GM12875 (cell line): ENCODE measurements around the gene ARHGEF39.

ENCODE experiments used
- H3K4me3 ChIP-seq: one replicate; pipeline ENCODE4 v1.5.1; 2011; ENCODE audit warnings: low read depth, low read length, control low read depth
- TF ChIP-seq, protein P1 (sequence below): IDR thresholded peaks from 2 replicates; pipeline ENCODE4 v1.5.1; 2011; ENCODE audit warnings: low read depth, mild to moderate bottlenecking, control low read depth, inconsistent platforms, low read length, moderate library complexity, borderline replicate concordance; ENCODE audit not compliant: insufficient read depth

ARHGEF39 gene

DNA sequence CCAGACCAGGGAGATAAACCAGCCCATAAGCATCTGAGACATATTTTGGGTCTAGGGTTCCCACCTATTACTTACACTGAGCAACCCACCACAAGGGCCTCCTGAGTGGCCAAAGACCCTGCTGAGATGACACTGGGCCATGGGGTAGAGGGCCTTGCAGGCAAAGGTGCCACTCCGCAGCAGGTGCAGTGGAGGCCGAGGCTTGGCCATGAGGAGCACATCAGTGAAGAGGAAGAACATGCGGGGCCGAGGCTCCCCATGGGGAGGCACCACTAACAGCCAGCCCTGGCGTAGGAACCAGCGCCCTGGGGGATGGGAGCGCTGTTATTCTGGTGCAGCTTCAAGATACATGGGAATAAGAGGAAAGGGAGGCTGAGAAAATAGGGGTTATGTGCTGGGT lies 2.6 kb downstream of the ARHGEF39 start:
- H3K4me3 ChIP-seq, result no peak overlapping the region

DNA sequence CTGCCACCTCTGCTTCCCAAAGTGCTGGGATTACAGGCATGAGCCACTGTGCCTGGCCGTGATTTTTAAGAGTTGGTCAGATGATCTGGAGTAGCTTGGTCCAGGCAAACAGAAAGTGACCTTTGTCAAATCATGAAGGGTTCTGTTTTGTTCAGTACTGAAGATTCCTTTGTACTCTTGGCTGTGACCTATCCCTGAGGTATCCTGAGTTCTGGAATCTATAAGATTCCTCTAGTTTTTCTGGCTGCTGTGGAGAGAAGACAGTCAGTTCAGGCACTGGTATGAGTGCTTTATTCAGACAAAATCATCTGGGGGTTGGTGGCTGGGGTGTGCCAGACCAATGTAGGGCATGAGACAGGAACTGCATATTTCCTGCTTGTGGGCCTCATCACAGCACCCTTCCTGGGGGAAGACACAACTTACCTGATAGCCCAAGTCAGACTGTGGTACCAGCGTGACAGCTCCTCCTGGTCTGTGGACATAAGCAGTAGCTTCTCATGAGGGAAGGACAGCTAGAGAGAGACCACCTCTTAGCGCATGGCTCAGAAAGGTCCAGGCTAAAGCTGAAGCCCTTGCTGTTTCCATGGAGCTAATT lies 3.1 kb downstream of the ARHGEF39 start:
- no peak overlapping the region for H3K4me3 ChIP-seq
- TF ChIP-seq, protein P1, sequence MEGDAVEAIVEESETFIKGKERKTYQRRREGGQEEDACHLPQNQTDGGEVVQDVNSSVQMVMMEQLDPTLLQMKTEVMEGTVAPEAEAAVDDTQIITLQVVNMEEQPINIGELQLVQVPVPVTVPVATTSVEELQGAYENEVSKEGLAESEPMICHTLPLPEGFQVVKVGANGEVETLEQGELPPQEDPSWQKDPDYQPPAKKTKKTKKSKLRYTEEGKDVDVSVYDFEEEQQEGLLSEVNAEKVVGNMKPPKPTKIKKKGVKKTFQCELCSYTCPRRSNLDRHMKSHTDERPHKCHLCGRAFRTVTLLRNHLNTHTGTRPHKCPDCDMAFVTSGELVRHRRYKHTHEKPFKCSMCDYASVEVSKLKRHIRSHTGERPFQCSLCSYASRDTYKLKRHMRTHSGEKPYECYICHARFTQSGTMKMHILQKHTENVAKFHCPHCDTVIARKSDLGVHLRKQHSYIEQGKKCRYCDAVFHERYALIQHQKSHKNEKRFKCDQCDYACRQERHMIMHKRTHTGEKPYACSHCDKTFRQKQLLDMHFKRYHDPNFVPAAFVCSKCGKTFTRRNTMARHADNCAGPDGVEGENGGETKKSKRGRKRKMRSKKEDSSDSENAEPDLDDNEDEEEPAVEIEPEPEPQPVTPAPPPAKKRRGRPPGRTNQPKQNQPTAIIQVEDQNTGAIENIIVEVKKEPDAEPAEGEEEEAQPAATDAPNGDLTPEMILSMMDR, result no peak

More for the DNA sequence above, 2.6 kb downstream of the ARHGEF39 start:
- TF ChIP-seq, protein P1, result no peak

DNA sequence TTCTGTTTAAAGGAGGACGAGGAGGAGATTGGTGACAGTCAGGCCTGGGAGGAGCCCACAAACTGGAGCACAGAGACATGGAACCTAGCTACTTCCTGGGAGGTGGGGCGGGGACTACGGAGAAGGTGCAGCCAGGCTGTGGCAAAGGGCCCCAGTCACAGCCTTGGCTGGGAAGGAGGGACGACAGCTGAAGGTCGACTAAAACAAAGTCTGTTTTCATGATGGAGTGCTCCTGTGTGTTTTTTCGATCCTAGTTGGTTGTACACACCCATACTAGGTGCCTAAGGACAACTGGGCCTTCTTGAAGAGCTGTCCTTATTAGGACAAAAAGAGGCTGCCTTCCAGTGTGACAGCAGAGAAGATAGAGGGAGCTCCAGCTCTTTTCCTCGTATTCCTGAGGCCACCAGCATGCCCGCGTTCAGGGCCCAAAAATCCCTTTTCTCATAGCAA lies 4.0 kb downstream of the ARHGEF39 start:
- H3K4me3 ChIP-seq, result no peak overlapping the region
- TF ChIP-seq, protein P1, result no peak

DNA sequence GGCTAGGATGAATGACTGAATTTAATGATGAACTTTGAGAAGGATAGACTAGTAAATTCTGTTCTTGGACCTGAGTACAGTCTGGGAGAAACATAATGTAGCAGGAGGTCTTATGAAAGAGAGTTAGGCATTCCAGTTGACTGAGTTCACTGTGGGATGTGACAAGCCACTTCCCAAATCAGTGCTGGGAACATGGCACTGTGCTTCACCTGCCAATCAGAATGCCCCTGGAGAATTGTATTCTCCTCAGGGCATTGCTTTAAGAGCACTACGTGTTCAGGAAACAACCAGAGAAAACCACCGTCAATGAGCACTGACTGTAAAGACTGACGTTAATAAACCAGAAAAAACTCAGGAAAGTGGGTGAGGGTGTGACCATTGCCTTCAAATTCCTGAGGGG lies 5.7 kb downstream of the ARHGEF39 start:
- TF ChIP-seq, protein P1, result no peak

DNA sequence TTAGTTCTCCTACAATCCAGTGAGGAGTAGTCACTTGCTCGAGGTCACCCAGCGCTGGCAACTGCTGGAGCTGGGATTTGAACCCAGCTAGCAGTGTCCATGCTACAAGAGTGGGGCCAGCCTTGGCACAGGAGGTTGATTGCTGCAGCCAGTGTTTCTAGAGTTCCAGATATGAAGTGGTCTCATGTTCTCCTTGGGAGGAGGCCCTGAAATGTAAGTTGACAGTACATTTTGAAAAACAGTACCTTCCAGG lies 6.1 kb downstream of the ARHGEF39 start:
- H3K4me3 ChIP-seq, result peak overlapping the region; percentile 95
- TF ChIP-seq, protein P1, result no peak

More for the DNA sequence above, 5.7 kb downstream of the ARHGEF39 start:
- peak overlapping the region; percentile 11 for H3K4me3 ChIP-seq

DNA sequence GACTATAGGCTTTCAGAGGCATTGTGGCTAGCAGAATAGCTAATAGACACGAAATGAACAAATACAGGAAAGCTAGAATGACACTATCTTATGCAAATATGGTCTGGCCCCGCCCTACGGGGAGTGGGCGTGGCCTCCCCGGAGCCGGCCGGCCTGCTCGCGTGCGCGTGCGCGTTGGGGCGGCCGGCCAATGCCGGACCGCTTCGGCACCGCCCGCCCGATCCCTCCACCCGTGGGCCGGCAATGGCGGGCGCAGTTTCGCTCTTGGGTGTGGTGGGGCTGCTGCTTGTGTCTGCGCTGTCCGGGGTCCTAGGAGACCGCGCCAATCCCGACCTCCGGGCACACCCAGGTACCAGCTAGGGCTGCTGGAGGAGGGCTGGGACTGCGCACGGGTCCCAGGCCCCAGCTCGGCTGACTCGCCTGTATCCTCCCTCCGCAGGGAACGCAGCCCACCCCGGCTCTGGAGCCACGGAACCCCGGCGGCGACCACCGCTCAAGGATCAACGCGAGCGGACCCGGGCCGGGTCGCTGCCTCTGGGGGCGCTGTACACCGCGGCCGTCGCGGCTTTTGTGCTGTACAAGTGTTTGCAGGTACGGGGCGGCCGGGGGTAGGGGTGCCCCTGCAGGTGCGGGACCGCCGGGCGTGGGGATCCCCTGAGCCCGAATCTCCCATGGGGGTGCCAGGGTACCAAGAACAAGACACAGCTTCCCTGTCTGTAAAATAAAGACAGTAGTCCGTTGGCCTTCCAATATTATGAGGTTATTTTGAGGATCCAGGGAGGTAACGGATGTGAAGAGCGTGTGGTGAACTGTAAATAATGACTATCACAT lies 6.6 kb downstream of the ARHGEF39 start, which contains the start of gene CCDC107:
Gene CCDC107 (plus strand): TSS at position 156 of the 831 bp plus-strand sequence. CDS start 88 bp downstream, at position 244.
- peak within 1 kb of the TSS; percentile 95 for H3K4me3 ChIP-seq
- TF ChIP-seq, protein P1, result peak; percentile 83
